Memory B cell (primary cell): ENCODE measurements around the gene CALHM4.
A peak's percentile ranks its signal among the peaks of the same experiment; 100 is the strongest.

ENCODE experiments used
- ATAC-seq: fragments of 150-1000 bp; cut with Tn5 transposase; 2 replicates; pipeline ENCODE4 v1.10.0; 2021; ENCODE audit warnings: low read depth, mild to moderate bottlenecking, moderate library complexity
- DNase-seq, 2 donors: peaks; one replicate each; pipeline ENCODE4 v3.0.0; 2022; ENCODE audit warnings: low spot score in 2 of 2
- H3K27ac Mint-ChIP-seq: one replicate; pipeline ENCODE4 v1.8.0; 2022; ENCODE audit warnings: mild to moderate bottlenecking, moderate library complexity, mixed read lengths
- H3K27me3 Mint-ChIP-seq: one replicate; pipeline ENCODE4 v1.8.0; 2022; ENCODE audit warnings: mixed read lengths
- H3K36me3 Mint-ChIP-seq: one replicate; pipeline ENCODE4 v1.8.0; 2022; ENCODE audit warnings: mild to moderate bottlenecking, mixed read lengths
- H3K4me1 Mint-ChIP-seq: one replicate; pipeline ENCODE4 v1.8.0; 2022; ENCODE audit warnings: mixed read lengths
- H3K4me3 Mint-ChIP-seq: one replicate; pipeline ENCODE4 v1.8.0; 2022; ENCODE audit warnings: mild to moderate bottlenecking, moderate library complexity, mixed read lengths
- H3K9me3 Mint-ChIP-seq: one replicate; pipeline ENCODE4 v1.8.0; 2022; ENCODE audit warnings: mixed read lengths

CALHM4 gene

GRCh38 chr6:116529466-116530290 lies 23.9 kb upstream of the CALHM4 start:
- no peak overlapping the region for H3K4me3 Mint-ChIP-seq
- peaks cover 7% of the 10 kb centered on the region for H3K4me1 Mint-ChIP-seq
- H3K9me3 Mint-ChIP-seq = no peaks in the 10 kb centered on the region
- no peaks in the 10 kb centered on the region for H3K36me3 Mint-ChIP-seq
- ATAC-seq (no peak), DNase-seq (no peak)
- no peaks in the 10 kb centered on the region for H3K27me3 Mint-ChIP-seq
- H3K27ac Mint-ChIP-seq = no peak overlapping the region

DNA sequence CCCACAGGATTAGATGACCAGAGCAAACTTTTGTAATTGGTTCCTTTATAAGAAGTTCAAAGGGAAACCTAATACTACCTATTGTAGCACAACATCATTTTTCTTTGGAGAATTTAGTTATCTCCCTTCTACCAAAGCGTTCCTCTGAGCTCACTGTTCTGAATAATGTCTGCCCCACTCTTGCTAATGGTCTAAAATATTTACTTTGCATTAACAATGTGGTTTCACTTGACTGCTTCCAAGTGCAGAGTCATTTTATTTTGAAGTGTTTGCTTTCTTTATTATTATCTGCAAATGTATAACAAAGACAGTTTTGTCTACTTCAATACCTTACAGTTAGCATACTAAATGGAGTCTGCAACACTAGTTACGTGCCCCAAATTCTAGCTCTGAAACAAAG lies 23.1 kb upstream of the CALHM4 start:
- Mint-ChIP-seq H3K4me3 (no peak overlapping the region), H3K36me3 (no peaks in the 10 kb centered on the region), H3K4me1 (peaks cover 7% of the 10 kb centered on the region), H3K27ac (no peak overlapping the region), H3K9me3 (no peaks in the 10 kb centered on the region), H3K27me3 (no peaks in the 10 kb centered on the region)
- DNase-seq (no peak), ATAC-seq (no peak)

GRCh38 chr6:116531675-116532570 lies 21.6 kb upstream of the CALHM4 start:
- Mint-ChIP-seq H3K27me3 (no peaks in the 10 kb centered on the region), H3K27ac (no peak overlapping the region), H3K4me1 (peaks cover 9% of the 10 kb centered on the region), H3K36me3 (no peaks in the 10 kb centered on the region), H3K9me3 (no peaks in the 10 kb centered on the region), H3K4me3 (no peak overlapping the region)
- DNase-seq (peak; percentile 67 to 71), ATAC-seq (peak; percentile 93)

- Mint-ChIP-seq H3K4me3 (no peak overlapping the region), H3K36me3 (no peaks in the 10 kb centered on the region), H3K27me3 (no peaks in the 10 kb centered on the region), H3K4me1 (peaks cover 9% of the 10 kb centered on the region), H3K9me3 (no peaks in the 10 kb centered on the region), H3K27ac (no peak overlapping the region)
- DNase-seq (no peak), ATAC-seq (no peak)
Measured at GRCh38 chr6:116533233-116533957, 20.2 kb upstream of the CALHM4 start.

DNA sequence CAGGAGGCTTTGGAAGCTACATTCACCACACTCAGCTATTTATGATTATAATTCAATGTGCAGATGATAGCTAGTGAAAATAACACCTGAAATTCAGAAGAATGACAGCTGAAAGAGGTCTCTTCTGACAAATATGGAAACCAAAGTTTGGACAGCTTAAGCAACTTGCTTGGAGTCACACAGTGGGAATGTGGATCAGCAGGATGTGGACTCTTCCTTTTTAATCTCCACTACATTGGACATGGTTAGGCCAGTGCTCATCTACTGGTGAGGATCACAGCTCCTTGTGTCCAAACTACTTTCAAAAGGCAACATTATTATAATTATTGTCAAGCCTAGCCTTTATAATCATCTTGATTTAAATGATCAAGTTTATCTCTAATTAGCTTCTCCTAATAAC lies 18.4 kb upstream of the CALHM4 start:
- DNase-seq (no peak), ATAC-seq (no peak)
- Mint-ChIP-seq H3K36me3 (no peaks in the 10 kb centered on the region), H3K4me1 (peaks cover 9% of the 10 kb centered on the region), H3K9me3 (no peaks in the 10 kb centered on the region), H3K4me3 (no peak overlapping the region), H3K27ac (no peak overlapping the region), H3K27me3 (peaks cover 1% of the 10 kb centered on the region)

DNA sequence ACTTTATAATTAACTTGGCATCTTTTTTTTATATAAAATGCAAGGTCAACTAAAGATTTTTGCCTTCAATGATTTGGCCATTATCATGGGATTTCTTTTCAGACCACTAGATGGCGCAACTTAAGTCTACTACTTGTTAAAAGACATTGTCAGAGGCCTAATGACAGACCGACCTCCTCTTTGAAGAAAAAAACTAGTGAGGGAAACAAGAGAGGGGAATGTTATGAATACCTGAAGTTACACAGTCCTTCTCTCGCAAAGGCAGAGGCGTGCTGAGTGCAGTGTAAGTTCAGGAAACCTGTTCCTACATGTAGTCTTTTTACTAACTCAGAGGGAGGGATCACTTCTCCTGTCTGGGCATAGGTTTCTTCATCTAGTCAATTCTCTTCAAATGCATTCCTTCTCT lies 17.3 kb upstream of the CALHM4 start:
- no peaks in the 10 kb centered on the region for H3K9me3 Mint-ChIP-seq
- ATAC-seq (peak; percentile 48), DNase-seq (peak; percentile 41 to 55)
- no peaks in the 10 kb centered on the region for H3K36me3 Mint-ChIP-seq
- no peak overlapping the region for H3K27ac Mint-ChIP-seq
- peaks cover 3% of the 10 kb centered on the region for H3K4me1 Mint-ChIP-seq
- H3K27me3 Mint-ChIP-seq = peaks cover 4% of the 10 kb centered on the region
- H3K4me3 Mint-ChIP-seq = no peak overlapping the region

- Mint-ChIP-seq H3K27ac (no peak overlapping the region), H3K4me1 (no peaks in the 10 kb centered on the region), H3K9me3 (no peaks in the 10 kb centered on the region)
Measured at GRCh38 chr6:116542426-116542825, 11.1 kb upstream of the CALHM4 start.

GRCh38 chr6:116543149-116543548 lies 10.4 kb upstream of the CALHM4 start:
- H3K27me3 Mint-ChIP-seq = peaks cover 7% of the 10 kb centered on the region
- H3K36me3 Mint-ChIP-seq = no peaks in the 10 kb centered on the region
- no peak overlapping the region for H3K27ac Mint-ChIP-seq
- no peak for ATAC-seq
- no peaks in the 10 kb centered on the region for H3K9me3 Mint-ChIP-seq
- no peak overlapping the region for H3K4me3 Mint-ChIP-seq
- no peak for DNase-seq
- H3K4me1 Mint-ChIP-seq = no peaks in the 10 kb centered on the region

More at GRCh38 chr6:116542426-116542825, 11.1 kb upstream of the CALHM4 start:
- ATAC-seq = no peak
- Mint-ChIP-seq H3K36me3 (no peaks in the 10 kb centered on the region), H3K4me3 (no peak overlapping the region), H3K27me3 (peaks cover 7% of the 10 kb centered on the region)
- DNase-seq = no peak

- no peaks in the 10 kb centered on the region for H3K36me3 Mint-ChIP-seq
- ATAC-seq = no peak
- no peak within 1 kb of the TSS for H3K27ac Mint-ChIP-seq
- no peaks in the 10 kb centered on the region for H3K9me3 Mint-ChIP-seq
- H3K4me1 Mint-ChIP-seq = no peaks in the 10 kb centered on the region
- H3K4me3 Mint-ChIP-seq = no peak within 1 kb of the TSS
- peaks cover 5% of the 10 kb centered on the region for H3K27me3 Mint-ChIP-seq
- no peak for DNase-seq
Measured at GRCh38 chr6:116545651-116546050, 7.9 kb upstream of the CALHM4 start, which contains the start of gene TRAPPC3L. TRAPPC3L (minus strand) TSS chr6:116545684; CDS start chr6:116545514, 170 bp downstream.

DNA sequence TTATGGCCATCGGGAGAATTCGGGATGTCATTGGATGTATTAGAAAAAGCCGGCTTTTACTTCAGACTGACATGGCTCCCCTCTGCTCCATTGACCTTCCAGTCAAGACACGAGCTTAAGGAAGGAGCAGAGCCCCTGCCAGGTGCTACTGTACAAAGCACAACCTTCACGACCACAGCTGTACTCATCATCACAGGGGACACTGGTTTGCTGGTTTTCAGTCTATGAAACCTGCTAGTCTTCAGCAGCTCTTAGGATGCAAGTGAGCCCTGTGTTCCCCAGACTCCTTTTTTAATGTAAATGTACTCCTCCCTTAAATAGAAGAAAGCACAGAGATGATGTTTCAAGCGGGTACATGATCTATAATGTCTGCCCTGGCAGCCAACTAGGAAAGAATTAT lies 6.2 kb upstream of the CALHM4 start:
- no peaks in the 10 kb centered on the region for H3K9me3 Mint-ChIP-seq
- no peaks in the 10 kb centered on the region for H3K4me1 Mint-ChIP-seq
- H3K36me3 Mint-ChIP-seq = no peaks in the 10 kb centered on the region
- no peak for ATAC-seq
- peaks cover 2% of the 10 kb centered on the region for H3K27me3 Mint-ChIP-seq
- no peak overlapping the region for H3K27ac Mint-ChIP-seq
- H3K4me3 Mint-ChIP-seq = no peak overlapping the region
- DNase-seq = no peak

DNA sequence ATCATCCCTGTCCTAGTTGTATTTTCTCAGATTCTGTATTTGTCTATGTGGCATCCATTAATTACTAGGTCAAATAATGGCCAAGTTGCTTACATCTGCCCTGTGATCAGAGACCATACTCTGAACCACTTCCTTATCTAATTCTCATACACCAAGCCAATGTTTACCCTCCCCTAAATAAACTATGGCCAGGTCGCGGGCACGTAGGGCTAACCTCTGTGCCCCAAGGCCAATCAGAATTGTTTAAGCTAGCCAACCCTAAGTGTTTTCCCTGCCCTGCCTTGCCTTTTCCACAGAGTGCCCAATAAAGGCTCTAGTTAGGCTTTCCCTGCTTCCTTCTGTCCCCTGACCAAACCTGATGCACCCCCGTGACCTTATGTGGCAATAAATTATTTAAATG lies 2.8 kb upstream of the CALHM4 start:
- Mint-ChIP-seq H3K4me1 (no peaks in the 10 kb centered on the region), H3K36me3 (no peaks in the 10 kb centered on the region), H3K27me3 (peaks cover 2% of the 10 kb centered on the region), H3K9me3 (no peaks in the 10 kb centered on the region), H3K27ac (no peak overlapping the region), H3K4me3 (no peak overlapping the region)
- DNase-seq = no peak
- ATAC-seq = no peak

- no peaks in the 10 kb centered on the region for H3K27me3 Mint-ChIP-seq
- no peak for ATAC-seq
- no peaks in the 10 kb centered on the region for H3K9me3 Mint-ChIP-seq
- no peak overlapping the region for H3K27ac Mint-ChIP-seq
- no peaks in the 10 kb centered on the region for H3K36me3 Mint-ChIP-seq
- DNase-seq = no peak
- no peaks in the 10 kb centered on the region for H3K4me1 Mint-ChIP-seq
- no peak overlapping the region for H3K4me3 Mint-ChIP-seq
Measured at GRCh38 chr6:116556065-116556464, 2.5 kb downstream of the CALHM4 start.

GRCh38 chr6:116556814-116557415 lies 3.4 kb downstream of the CALHM4 start:
- DNase-seq = no peak
- Mint-ChIP-seq H3K4me1 (peaks cover 2% of the 10 kb centered on the region), H3K27ac (no peak overlapping the region), H3K27me3 (no peaks in the 10 kb centered on the region), H3K9me3 (no peaks in the 10 kb centered on the region), H3K4me3 (no peak overlapping the region), H3K36me3 (no peaks in the 10 kb centered on the region)
- ATAC-seq = no peak
